Aorta (tissue), 5 donors: Measurements from ENCODE around the gene PLPP3. TPM values are rescaled to one million over a fixed set of nuclear protein-coding genes. Genes with fewer than 3 reads are reported as not detected.

ENCODE experiments used
- ATAC-seq: fragments of 200-7000 bp; cut with Tn5 transposase; one replicate; pipeline ENCODE4 v1.9.1; 2022; ENCODE audit warnings: moderate library complexity; ENCODE audit not compliant: low FRiP score
- DNase-seq, 2 donors: peaks; one replicate each; pipeline ENCODE4 v3.0.0-alpha.2; 2020
- H3K27ac ChIP-seq, 2 donors: one replicate each; pipeline ENCODE4 v1.5.1; 2013; ENCODE audit warnings: low read length in 2 of 2, mild to moderate bottlenecking in 2 of 2, moderate library complexity in 2 of 2, control low read depth in 1 of 2, inconsistent platforms in 1 of 2, low read depth in 1 of 2
- H3K27me3 ChIP-seq, 2 donors: one replicate each; pipeline ENCODE4 v1.6.1; 2013; ENCODE audit warnings: control low read depth in 1 of 2, low read length in 1 of 2, mild to moderate bottlenecking in 1 of 2, moderate library complexity in 1 of 2; ENCODE audit not compliant: insufficient read depth in 2 of 2, control insufficient read depth in 1 of 2
- H3K36me3 ChIP-seq, 2 donors: one replicate each; pipeline ENCODE4 v1.6.1; 2013; ENCODE audit warnings: control low read depth in 1 of 2, low read length in 1 of 2, mild to moderate bottlenecking in 1 of 2; ENCODE audit not compliant: insufficient read depth in 2 of 2, control insufficient read depth in 1 of 2
- H3K4me1 ChIP-seq, 2 donors: one replicate each; pipeline ENCODE4 v1.6.1; 2013; ENCODE audit warnings: low read length in 2 of 2, control low read depth in 1 of 2, mild to moderate bottlenecking in 1 of 2, moderate library complexity in 1 of 2; ENCODE audit not compliant: insufficient read depth in 2 of 2, control insufficient read depth in 1 of 2
- H3K4me3 ChIP-seq, 2 donors: one replicate each; pipeline ENCODE4 v1.5.1; 2013; ENCODE audit warnings: low read length in 2 of 2, control low read depth in 1 of 2, mild to moderate bottlenecking in 1 of 2
- H3K9me3 ChIP-seq: one replicate; pipeline ENCODE4 v1.6.1; 2013; ENCODE audit warnings: mild to moderate bottlenecking, low read length; ENCODE audit not compliant: control insufficient read depth
- WGBS, 2 donors: extraction: QIAGEN DNeasy Blood & Tissue Kit; methylation state at CpG; one replicate each; pipeline ENCODE4 v1.1.7; 2013; 5-methylcytosine and 5-hydroxymethylcytosine counted together
- intact Hi-C, 2 donors: fragments of 100-400 bp; cut with DNase I; formaldehyde crosslinking; loops; one replicate each; pipeline versions ENCODE4 v1.14.2 to v1.15.0; 2022
- polyA plus RNA-seq, 2 donors: library from polyadenylated mRNA; stranded (reverse); fragments of 200-250 nt; gene quantifications; one replicate each; pipeline ENCODE4 v1.2.3, GENCODE V29; 2013
- total RNA-seq, 2 donors: library from RNA; stranded (reverse); fragmentation: NEBNext Ultra II Directional; extraction: Animal tissue kit (Norgen Biotek cat#: 25700); gene quantifications; one replicate each; pipeline ENCODE4 v1.2.1, GENCODE V29; 2021
- donor health status: healthy with polysubstance abuse.
- donor health status: Bipolar disorder and iron deficiency.
- donor health status: DM: no; HTN: no; CAD: no.
- donor health status: DM: no; HTN: no; CAD: no.
- donor health status: DM: yes; HTN: yes; CAD: no.

Gene PLPP3
- total and polyA plus RNA-seq, 4 donors = 19.0 to 114 (median 94.2) TPM

DNA sequence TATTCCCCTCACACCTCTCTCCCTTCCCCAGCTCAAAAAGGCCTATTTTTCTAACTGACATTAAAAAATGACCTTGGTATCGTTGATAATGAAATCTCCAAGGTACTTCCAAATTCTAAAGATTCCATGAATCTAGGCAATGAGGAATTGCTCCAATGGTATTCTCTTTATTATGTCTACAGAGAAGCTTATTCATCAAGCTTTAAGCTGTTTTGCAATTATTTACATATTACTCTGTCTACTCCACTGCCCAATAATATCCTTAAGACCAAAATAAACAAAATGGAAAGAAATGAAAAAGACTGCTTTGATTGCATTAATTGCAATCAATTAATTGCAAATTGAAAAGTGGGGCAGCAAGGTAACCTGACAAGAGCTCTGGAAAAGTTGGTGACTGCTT lies 7.9 kb downstream of the PLPP3 start:
- DNase-seq (no peak), ATAC-seq (no peak)
- no peak overlapping the region for H3K4me3 ChIP-seq
- intact Hi-C loops = loop anchor here in 1 of 2 donors (10.0 kb wide), 3 partner anchors 157 to 1067 kb away; no protein-coding TSS in a partner anchor
- no peaks in the 10 kb centered on the region for H3K36me3 ChIP-seq
- H3K9me3 ChIP-seq = no peaks in the 10 kb centered on the region
- no peaks in the 10 kb centered on the region for H3K27me3 ChIP-seq
- H3K4me1 ChIP-seq = peaks cover 6 to 21% of the 10 kb centered on the region in 2 donors
- H3K27ac ChIP-seq = no peak overlapping the region
- 43 to 64% methylated on average over 1 of the region's 1 CpG for WGBS, 2 donors

DNA sequence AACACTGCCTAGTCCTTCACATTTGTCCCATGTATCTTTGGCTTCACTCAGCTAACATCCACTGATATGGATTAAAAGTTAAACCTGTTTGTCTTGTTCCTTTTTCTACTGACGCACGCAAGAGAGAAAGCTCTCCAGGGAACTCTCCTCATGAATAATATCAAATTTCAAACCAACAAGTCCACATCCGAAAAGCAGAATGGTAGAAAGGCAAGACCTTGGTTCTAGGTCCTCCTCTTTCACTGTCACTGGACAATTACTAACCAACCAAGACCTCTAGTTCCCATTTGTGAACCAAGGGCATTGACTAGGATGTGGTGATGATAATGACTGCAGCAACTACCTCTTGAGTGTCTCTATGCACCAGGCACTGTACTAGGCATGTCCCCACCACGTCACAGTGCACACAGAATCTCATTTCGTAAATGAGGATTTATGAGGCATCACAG lies 8.4 kb downstream of the PLPP3 start:
- WGBS, 2 donors = 56 to 60% methylated on average over 5 of the region's 5 CpGs
- Histone ChIP-seq H3K4me1 (peaks cover 10 to 22% of the 10 kb centered on the region in 2 donors), H3K4me3 (no peak overlapping the region), H3K27me3 (no peaks in the 10 kb centered on the region), H3K27ac (no peak overlapping the region), H3K36me3 (no peaks in the 10 kb centered on the region), H3K9me3 (no peaks in the 10 kb centered on the region)
- intact Hi-C loops = loop anchor here in 1 of 2 donors (10.0 kb wide), 3 partner anchors 156 to 1066 kb away; no protein-coding TSS in a partner anchor
- ATAC-seq = no peak
- no peak for DNase-seq

DNA sequence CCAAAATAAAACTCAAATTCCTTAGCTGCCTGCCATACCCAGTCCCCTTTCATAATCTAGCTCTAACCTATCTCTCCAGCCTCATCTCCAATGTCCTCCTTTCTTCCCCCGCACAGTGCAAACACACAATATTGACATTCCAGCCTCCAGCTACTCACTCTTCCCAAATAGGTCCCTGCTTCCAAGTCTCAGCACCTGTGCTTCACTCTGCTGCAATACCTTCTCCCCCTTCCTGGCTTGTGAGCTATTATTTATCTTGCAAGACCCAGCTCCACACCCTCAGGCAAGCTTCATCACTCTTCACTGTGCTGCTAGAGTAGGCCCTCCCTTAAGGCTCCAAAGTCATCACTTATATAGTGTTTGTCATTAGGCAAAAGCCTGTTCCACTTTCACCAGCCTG lies 9.7 kb downstream of the PLPP3 start:
- intact Hi-C loops = loop anchor here in 1 of 2 donors (10.0 kb wide), 3 partner anchors 155 to 1065 kb away; no protein-coding TSS in a partner anchor
- Histone ChIP-seq H3K36me3 (no peaks in the 10 kb centered on the region), H3K27ac (no peak overlapping the region), H3K4me1 (peaks cover 14 to 16% of the 10 kb centered on the region in 2 donors), H3K27me3 (no peaks in the 10 kb centered on the region), H3K4me3 (no peak overlapping the region), H3K9me3 (no peaks in the 10 kb centered on the region)
- ATAC-seq = no peak
- no peak for DNase-seq
- whole genome bisulfite sequencing, 2 donors = 92 to 93% methylated on average over 1 of the region's 1 CpG

DNA sequence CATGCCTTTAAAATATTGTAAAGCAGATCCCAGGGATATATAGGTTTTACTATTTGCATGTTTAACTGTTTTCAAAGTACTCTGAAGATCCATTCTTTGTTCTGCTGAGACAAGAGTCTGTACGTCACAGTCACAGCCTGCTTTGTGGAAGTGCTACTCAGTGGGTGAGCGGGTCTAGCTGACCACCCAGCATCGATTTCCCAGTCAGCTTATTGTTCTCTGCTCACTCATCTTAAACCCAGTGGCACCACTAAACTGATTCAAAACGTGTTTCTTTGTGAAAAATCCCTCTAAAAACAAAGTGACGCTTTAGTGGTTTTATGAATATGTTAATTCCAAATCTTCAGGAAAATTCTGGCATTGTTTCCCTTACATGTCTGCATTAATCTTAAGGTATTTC lies 12.4 kb downstream of the PLPP3 start:
- no peak for DNase-seq
- H3K27ac ChIP-seq = no peak overlapping the region
- intact Hi-C loops = no loop called here
- peaks cover 15 to 17% of the 10 kb centered on the region in 2 donors for H3K4me1 ChIP-seq
- H3K4me3 ChIP-seq = no peak overlapping the region
- H3K27me3 ChIP-seq = no peaks in the 10 kb centered on the region
- no peaks in the 10 kb centered on the region for H3K9me3 ChIP-seq
- no peaks in the 10 kb centered on the region for H3K36me3 ChIP-seq
- ATAC-seq = no peak
- WGBS, 2 donors = 80 to 82% methylated on average over 5 of the region's 5 CpGs

DNA sequence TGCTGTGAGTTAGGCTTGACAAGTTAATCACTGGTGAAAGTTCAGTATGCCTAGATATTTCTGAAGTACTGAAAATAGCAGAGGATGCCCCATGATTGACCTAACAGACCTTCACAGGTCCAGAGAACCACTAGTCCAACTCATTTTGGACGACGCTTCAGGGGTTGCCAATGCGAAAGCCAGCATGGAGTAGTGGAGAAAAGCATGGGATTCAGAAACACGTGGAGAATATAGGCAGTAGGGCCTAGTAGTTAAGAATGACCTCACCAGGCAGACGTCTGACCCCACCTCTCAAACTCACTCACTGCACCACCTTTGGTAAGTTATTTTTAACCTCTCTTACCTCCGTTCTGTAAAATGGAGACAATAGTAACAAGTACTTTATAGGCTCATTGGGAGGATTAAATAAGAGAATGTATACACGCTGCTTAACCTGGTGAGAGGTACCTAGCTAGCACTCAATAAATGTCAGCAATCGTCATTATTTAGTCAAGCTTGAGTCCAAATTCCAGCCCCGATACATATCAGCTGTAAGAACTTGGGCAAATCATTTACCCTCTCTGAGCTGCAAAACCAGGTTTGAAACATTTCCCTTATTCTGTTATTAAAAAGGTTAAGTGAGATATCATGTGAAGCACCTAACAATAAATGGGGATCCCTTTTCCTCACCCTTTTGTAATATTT lies 13.2 kb downstream of the PLPP3 start:
- peaks cover 15 to 17% of the 10 kb centered on the region in 2 donors for H3K4me1 ChIP-seq
- no peaks in the 10 kb centered on the region for H3K9me3 ChIP-seq
- 60 to 64% methylated on average over 9 of the region's 9 CpGs for WGBS, 2 donors
- DNase-seq (no peak), ATAC-seq (no peak)
- H3K27me3 ChIP-seq = no peaks in the 10 kb centered on the region
- no peak overlapping the region for H3K4me3 ChIP-seq
- no peak overlapping the region for H3K27ac ChIP-seq
- no peaks in the 10 kb centered on the region for H3K36me3 ChIP-seq
- intact Hi-C loops = no loop called here

DNA sequence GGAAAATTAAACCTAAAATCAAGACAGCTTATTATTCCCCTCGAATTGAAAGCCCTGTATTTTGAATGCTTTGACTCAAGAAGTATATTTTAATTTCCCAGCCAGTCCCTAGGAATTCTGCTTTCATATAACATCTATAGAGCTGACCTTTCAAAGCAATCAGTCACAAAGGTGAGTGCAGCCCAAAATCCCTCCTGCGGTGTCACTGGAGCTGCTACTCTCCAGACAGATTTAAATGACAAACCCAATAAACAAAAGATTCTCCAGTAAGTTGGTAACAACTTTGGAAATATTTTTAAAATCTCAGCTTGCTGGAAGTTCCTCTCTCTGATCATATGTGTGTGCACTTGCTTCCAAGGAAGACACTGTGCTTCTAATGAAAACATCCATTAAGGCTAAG lies 14.7 kb downstream of the PLPP3 start:
- H3K27ac ChIP-seq = no peak overlapping the region
- intact Hi-C loops = no loop called here
- peaks cover 12 to 14% of the 10 kb centered on the region in 2 donors for H3K4me1 ChIP-seq
- no peaks in the 10 kb centered on the region for H3K9me3 ChIP-seq
- ATAC-seq (no peak), DNase-seq (no peak)
- no peak overlapping the region for H3K4me3 ChIP-seq
- WGBS, 2 donors = 76 to 82% methylated on average over 2 of the region's 2 CpGs
- H3K27me3 ChIP-seq = no peaks in the 10 kb centered on the region
- H3K36me3 ChIP-seq = no peaks in the 10 kb centered on the region

DNA sequence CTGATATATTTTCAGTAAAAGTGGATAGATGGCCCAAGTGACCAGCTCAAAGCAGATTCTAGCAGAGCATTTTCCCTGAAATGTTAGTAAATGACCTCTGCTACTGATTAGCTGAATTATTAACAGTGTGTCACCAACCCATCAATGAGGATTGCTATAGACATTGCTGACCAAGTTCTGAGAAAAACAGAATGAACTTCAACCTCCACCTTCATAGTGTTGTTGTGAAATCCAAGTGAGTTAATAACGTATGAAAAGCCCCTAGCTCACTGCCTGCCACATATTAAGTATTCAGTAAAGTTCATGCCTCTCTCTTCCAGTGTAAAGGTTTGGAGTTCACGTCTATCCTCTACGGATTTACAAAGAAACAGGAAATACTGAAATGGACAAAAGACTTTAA lies 15.8 kb downstream of the PLPP3 start:
- no peak for DNase-seq
- H3K4me3 ChIP-seq = no peak overlapping the region
- intact Hi-C loops = no loop called here
- H3K27me3 ChIP-seq = no peaks in the 10 kb centered on the region
- 52 to 65% methylated on average over 3 of the region's 3 CpGs for WGBS, 2 donors
- ATAC-seq = no peak
- no peaks in the 10 kb centered on the region for H3K36me3 ChIP-seq
- H3K27ac ChIP-seq = no peak overlapping the region
- peaks cover 9 to 13% of the 10 kb centered on the region in 2 donors for H3K4me1 ChIP-seq
- no peaks in the 10 kb centered on the region for H3K9me3 ChIP-seq

DNA sequence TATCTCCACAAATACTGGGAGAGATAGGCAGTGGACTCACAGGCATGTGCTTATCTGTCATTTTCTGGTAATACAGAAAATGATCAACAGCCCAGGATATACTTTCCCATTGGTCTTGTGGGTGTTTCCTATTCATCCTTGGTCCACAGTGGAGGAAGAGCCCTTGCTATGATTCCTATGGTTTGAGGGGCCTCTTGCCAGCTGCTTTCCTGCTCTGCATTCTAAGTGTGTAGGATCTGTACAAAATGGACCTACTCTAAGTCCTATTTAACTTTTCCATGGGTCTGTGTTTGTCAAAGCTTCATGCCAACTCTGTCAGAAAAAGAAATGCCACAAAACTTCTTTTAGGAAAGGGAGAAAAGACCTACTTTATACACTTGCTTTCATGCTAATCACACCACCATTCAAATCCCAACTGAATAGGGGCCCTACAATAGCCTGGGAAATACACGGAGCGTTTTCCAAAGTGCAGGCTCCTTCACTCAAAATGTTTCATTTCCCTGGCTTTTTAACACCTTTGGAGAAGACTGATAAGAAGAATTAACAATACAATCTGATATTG lies 16.4 kb downstream of the PLPP3 start:
- Histone ChIP-seq H3K36me3 (no peaks in the 10 kb centered on the region), H3K4me1 (peaks cover 9 to 13% of the 10 kb centered on the region in 2 donors), H3K27ac (no peak overlapping the region), H3K4me3 (no peak overlapping the region), H3K9me3 (no peaks in the 10 kb centered on the region), H3K27me3 (no peaks in the 10 kb centered on the region)
- DNase-seq = no peak
- 16 to 26% methylated on average over 2 of the region's 2 CpGs for whole genome bisulfite sequencing, 2 donors
- no peak for ATAC-seq
- intact Hi-C loops = no loop called here
